Hepatocyte (in vitro differentiated cells): ENCODE results near the gene OSCP1. TPM values are rescaled to one million over a fixed set of nuclear protein-coding genes. Genes with fewer than 3 reads are reported as not detected.
A peak's percentile ranks its signal among the peaks of the same experiment; 100 is the strongest.

ENCODE experiments used
- DNase-seq: peaks from one replicate; pipeline ENCODE4 v3.0.0-alpha.2; 2016; ENCODE audit warnings: low spot score
- H2AFZ ChIP-seq: fragments of 200-600 bp; sonication (generic); 2 replicates; pipeline ENCODE4 v1.6.0; 2016; ENCODE audit warnings: antibody characterized with exemption, mild to moderate bottlenecking
- H3K27ac ChIP-seq: fragments of 200-600 bp; sonication (generic); 2 replicates; pipeline ENCODE4 v1.5.1; 2016; ENCODE audit warnings: mild to moderate bottlenecking
- H3K27me3 ChIP-seq: fragments of 200-600 bp; sonication (generic); 2 replicates; pipeline ENCODE4 v1.6.1; 2016
- H3K36me3 ChIP-seq: fragments of 200-600 bp; sonication (generic); replicated peaks from 2 replicates; pipeline ENCODE4 v1.5.1; 2016; ENCODE audit warnings: low read depth; ENCODE audit not compliant: insufficient read depth
- H3K4me1 ChIP-seq: fragments of 200-600 bp; sonication (generic); 2 replicates; pipeline ENCODE4 v1.5.1; 2016; ENCODE audit warnings: mild to moderate bottlenecking, moderate library complexity; ENCODE audit not compliant: insufficient read depth
- H3K4me2 ChIP-seq: fragments of 200-600 bp; sonication (generic); 2 replicates; pipeline ENCODE4 v1.6.0; 2016
- H3K4me3 ChIP-seq: fragments of 200-600 bp; sonication (generic); 2 replicates; pipeline ENCODE4 v1.5.1; 2016; ENCODE audit warnings: mild to moderate bottlenecking
- H3K79me2 ChIP-seq: fragments of 200-600 bp; sonication (generic); 2 replicates; pipeline ENCODE4 v1.6.0; 2017; ENCODE audit warnings: mild to moderate bottlenecking
- H3K9me2 ChIP-seq: fragments of 200-600 bp; sonication (generic); replicated peaks from 2 replicates; pipeline ENCODE4 v1.6.0; 2017; ENCODE audit warnings: mild to moderate bottlenecking; ENCODE audit not compliant: insufficient read depth
- H3K9me3 ChIP-seq: fragments of 200-600 bp; sonication (generic); 2 replicates; pipeline ENCODE4 v1.5.1; 2016; ENCODE audit warnings: low read depth, mild to moderate bottlenecking
- H4K20me1 ChIP-seq: fragments of 200-600 bp; sonication (generic); 2 replicates; pipeline ENCODE4 v1.6.0; 2016; ENCODE audit warnings: mild to moderate bottlenecking; ENCODE audit not compliant: insufficient read depth, poor library complexity, severe bottlenecking
- EZH2 ChIP-seq: fragments of 200-600 bp; sonication (generic); IDR thresholded peaks from 2 replicates; pipeline ENCODE4 v1.6.1; 2016; ENCODE audit warnings: antibody characterized with exemption, mild to moderate bottlenecking, borderline replicate concordance
- EZH2phosphoT487 ChIP-seq: fragments of 200-600 bp; sonication (generic); IDR thresholded peaks from one replicate; pipeline ENCODE4 v1.6.1; 2018; ENCODE audit warnings: antibody characterized with exemption, mild to moderate bottlenecking, low read depth, moderate library complexity; ENCODE audit not compliant: unreplicated experiment, severe bottlenecking
- WGBS: methylation state at CpG from one replicate; pipeline ENCODE4 v1.1.6; 2016; ENCODE audit warnings: low lambda C conversion rate; ENCODE audit errors: missing lambda C conversion rate; 5-methylcytosine and 5-hydroxymethylcytosine counted together
- polyA plus RNA-seq: library from polyadenylated mRNA; unstranded; fragments of >200 nt; fragmentation: Nextera tagmentation; extraction: Ambion mirVana; gene quantifications from 2 replicates; pipeline ENCODE4 v1.2.1, GENCODE V29; 2016
- total RNA-seq: library from RNA; depleted of rRNA; stranded (reverse); fragments of >200 nt; gene quantifications from 2 replicates; pipeline ENCODE4 v1.2.3, GENCODE V29; 2014
- TF ChIP-seq, protein P1 (sequence below): fragments of 200-600 bp; sonication (generic); IDR thresholded peaks from 2 replicates; pipeline ENCODE4 v1.5.1; 2016; ENCODE audit warnings: antibody characterized with exemption, mild to moderate bottlenecking; ENCODE audit not compliant: poor library complexity

The OSCP1 gene, protein sequence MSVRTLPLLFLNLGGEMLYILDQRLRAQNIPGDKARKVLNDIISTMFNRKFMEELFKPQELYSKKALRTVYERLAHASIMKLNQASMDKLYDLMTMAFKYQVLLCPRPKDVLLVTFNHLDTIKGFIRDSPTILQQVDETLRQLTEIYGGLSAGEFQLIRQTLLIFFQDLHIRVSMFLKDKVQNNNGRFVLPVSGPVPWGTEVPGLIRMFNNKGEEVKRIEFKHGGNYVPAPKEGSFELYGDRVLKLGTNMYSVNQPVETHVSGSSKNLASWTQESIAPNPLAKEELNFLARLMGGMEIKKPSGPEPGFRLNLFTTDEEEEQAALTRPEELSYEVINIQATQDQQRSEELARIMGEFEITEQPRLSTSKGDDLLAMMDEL
- total RNA-seq (5.8 and 9.3 TPM in 2 replicates), polyA plus RNA-seq (5.8 and 7.6 TPM in 2 replicates)

DNA sequence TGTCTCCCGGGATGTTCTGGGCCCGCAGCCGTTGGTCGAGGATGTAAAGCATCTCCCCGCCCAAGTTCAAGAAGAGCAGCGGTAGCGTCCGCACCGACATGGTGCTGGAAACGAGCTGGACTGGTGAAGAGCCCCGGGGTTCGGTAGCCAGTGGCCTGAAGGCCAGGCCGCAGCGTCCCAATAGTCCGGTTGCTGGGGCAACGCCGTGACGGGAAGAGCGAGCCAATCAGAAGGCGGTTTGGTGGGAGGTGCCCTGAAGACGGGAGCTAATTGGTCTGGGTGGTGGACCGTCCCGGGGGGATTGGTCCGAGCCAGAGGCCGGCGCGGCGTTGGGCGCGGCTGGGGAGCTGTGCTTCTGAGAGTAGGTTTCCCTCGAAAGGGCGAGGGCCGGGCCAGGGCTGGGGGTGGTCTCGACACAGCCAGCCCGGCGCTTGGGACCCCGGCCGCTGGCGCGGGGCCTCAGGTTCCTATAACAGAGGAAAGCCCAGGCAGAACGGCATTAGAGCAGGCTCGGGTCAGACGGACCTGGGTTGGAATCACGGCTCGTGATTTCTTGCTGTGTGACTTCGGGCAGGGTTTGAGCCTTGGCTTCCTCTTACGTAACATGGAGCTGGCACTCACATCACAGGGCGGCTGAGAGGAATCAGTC lies at the start of gene OSCP1:
OSCP1 (minus strand) TSS at position 182 of the 649 bp plus-strand sequence; CDS start at position 100, 82 bp downstream.
- Histone ChIP-seq H3K27me3 (no peaks in the 10 kb centered on the region), H3K9me2 (no peaks in the 10 kb centered on the region), H4K20me1 (no peaks in the 10 kb centered on the region), H3K4me1 (no peaks in the 10 kb centered on the region), H3K4me2 (peak within 1 kb of the TSS; percentile 77), H2AFZ (peak within 1 kb of the TSS; percentile 74), H3K36me3 (no peaks in the 10 kb centered on the region), H3K9me3 (no peaks in the 10 kb centered on the region), H3K4me3 (peak within 1 kb of the TSS; percentile 37), H3K27ac (peak within 1 kb of the TSS; percentile 93), H3K79me2 (no peaks in the 10 kb centered on the region)
- TF ChIP-seq, protein P1, sequence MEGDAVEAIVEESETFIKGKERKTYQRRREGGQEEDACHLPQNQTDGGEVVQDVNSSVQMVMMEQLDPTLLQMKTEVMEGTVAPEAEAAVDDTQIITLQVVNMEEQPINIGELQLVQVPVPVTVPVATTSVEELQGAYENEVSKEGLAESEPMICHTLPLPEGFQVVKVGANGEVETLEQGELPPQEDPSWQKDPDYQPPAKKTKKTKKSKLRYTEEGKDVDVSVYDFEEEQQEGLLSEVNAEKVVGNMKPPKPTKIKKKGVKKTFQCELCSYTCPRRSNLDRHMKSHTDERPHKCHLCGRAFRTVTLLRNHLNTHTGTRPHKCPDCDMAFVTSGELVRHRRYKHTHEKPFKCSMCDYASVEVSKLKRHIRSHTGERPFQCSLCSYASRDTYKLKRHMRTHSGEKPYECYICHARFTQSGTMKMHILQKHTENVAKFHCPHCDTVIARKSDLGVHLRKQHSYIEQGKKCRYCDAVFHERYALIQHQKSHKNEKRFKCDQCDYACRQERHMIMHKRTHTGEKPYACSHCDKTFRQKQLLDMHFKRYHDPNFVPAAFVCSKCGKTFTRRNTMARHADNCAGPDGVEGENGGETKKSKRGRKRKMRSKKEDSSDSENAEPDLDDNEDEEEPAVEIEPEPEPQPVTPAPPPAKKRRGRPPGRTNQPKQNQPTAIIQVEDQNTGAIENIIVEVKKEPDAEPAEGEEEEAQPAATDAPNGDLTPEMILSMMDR = no peak
- TF ChIP-seq EZH2phosphoT487 = no peak
- TF ChIP-seq EZH2 = no peak
- WGBS = 3% methylated on average over 47 of the region's 48 CpGs
- DNase-seq = peak; percentile 97

DNA sequence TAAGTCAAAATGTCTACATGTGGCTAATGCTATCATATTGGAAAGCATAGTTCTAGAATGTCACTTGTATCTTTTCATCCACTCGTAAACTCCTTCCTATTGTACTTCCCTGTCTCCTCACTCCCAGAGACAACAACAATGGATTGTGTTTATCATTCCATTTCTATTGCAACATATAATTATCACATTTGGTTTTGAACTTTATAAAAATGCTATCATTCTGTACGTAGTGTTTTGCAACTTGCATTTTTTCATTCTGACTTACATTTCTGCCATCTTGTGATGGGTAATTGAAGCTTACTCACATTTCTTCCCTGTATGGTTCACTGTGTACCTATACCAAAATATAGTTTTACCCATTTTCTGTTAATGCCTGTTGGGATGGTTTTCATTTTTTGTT lies 47.0 kb upstream of the OSCP1 start:
- H3K27ac ChIP-seq = no peak overlapping the region
- no peaks in the 10 kb centered on the region for H3K9me3 ChIP-seq
- no peak for DNase-seq
- 84% methylated on average over 2 of the region's 2 CpGs for WGBS
- no peaks in the 10 kb centered on the region for H4K20me1 ChIP-seq
- no peaks in the 10 kb centered on the region for H3K4me1 ChIP-seq
- H3K36me3 ChIP-seq = no peaks in the 10 kb centered on the region
- no peaks in the 10 kb centered on the region for H3K79me2 ChIP-seq
- H3K9me2 ChIP-seq = no peaks in the 10 kb centered on the region
- H3K4me2 ChIP-seq = no peak overlapping the region
- H2AFZ ChIP-seq = no peak overlapping the region
- H3K27me3 ChIP-seq = no peaks in the 10 kb centered on the region
- TF ChIP-seq EZH2 = no peak
- TF ChIP-seq EZH2phosphoT487 = no peak
- TF ChIP-seq, protein P1 = no peak
- H3K4me3 ChIP-seq = no peak overlapping the region

DNA sequence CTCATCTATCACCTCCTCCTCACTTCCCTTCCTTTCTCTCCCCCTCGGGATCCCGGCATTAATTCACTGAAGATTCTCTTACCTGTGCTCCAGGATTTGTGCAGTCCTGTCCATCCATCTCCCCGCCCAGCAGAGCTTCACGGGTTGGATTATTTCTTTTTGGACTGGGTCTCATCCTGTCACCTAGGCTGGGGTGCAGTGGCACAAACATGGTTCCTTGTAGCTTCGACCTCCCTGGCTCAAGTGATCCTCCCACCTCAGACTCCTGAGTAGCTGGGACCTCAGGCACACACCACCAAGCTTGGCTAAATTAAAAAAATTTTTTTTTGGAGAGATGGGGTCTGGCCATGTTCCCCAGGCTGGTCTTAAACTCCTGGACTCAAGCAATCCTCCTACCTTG lies 44.7 kb upstream of the OSCP1 start:
- Histone ChIP-seq H3K4me2 (no peak overlapping the region), H3K4me1 (no peaks in the 10 kb centered on the region), H4K20me1 (no peaks in the 10 kb centered on the region), H3K9me2 (no peaks in the 10 kb centered on the region), H3K36me3 (no peaks in the 10 kb centered on the region), H2AFZ (no peak overlapping the region), H3K27me3 (no peaks in the 10 kb centered on the region), H3K4me3 (no peak overlapping the region), H3K79me2 (no peaks in the 10 kb centered on the region), H3K9me3 (no peaks in the 10 kb centered on the region), H3K27ac (no peak overlapping the region)
- no peak for DNase-seq
- WGBS = 94% methylated on average over 5 of the region's 5 CpGs
- TF ChIP-seq, protein P1 = no peak
- no peak for TF ChIP-seq EZH2phosphoT487
- TF ChIP-seq EZH2 = no peak
